Fibroblast of villous mesenchyme (primary cell): Measurements from ENCODE around the gene PPP3CB. TPM values are rescaled to one million over a fixed set of nuclear protein-coding genes. Genes with fewer than 3 reads are reported as not detected.
A peak's percentile ranks its signal among the peaks of the same experiment; 100 is the strongest.

Experiments used
- DNase-seq: peaks from one replicate; pipeline ENCODE4 v3.0.0-alpha.2; 2010; ENCODE audit warnings: low read depth
- H3K4me3 ChIP-seq: 2 replicates; pipeline ENCODE4 v1.5.1; 2011; ENCODE audit warnings: low read depth, mild to moderate bottlenecking, low read length
- CTCF ChIP-seq: IDR thresholded peaks from 2 replicates; pipeline ENCODE4 v1.5.1; 2012; ENCODE audit warnings: low read depth, mild to moderate bottlenecking, low read length; ENCODE audit not compliant: insufficient read depth
- total RNA-seq: library from RNA; depleted of rRNA; stranded (reverse); fragments of >200 nt; gene quantifications from 2 replicates; pipeline ENCODE4 v1.2.3, GENCODE V29; 2012

The PPP3CB gene
- total RNA-seq, 1 donor, result 27.2 TPM

GRCh38 chr10:73467206-73467605 lies 28.6 kb downstream of the PPP3CB start:
- no peak overlapping the region for H3K4me3 ChIP-seq
- DNase-seq, result no peak
- TF ChIP-seq CTCF, result no peak

GRCh38 chr10:73465978-73466726 lies 29.7 kb downstream of the PPP3CB start:
- no peak overlapping the region for H3K4me3 ChIP-seq
- TF ChIP-seq CTCF, result no peak
- DNase-seq, result no peak

GRCh38 chr10:73460897-73461296 lies 34.9 kb downstream of the PPP3CB start:
- no peak for DNase-seq
- H3K4me3 ChIP-seq, result no peak overlapping the region
- TF ChIP-seq CTCF, result no peak

GRCh38 chr10:73459683-73460314 lies 36.0 kb downstream of the PPP3CB start:
- peak; percentile 18 for DNase-seq
- no peak for TF ChIP-seq CTCF
- no peak overlapping the region for H3K4me3 ChIP-seq

GRCh38 chr10:73456187-73456890 lies 39.5 kb downstream of the PPP3CB start:
- no peak for DNase-seq
- no peak overlapping the region for H3K4me3 ChIP-seq
- TF ChIP-seq CTCF, result no peak

GRCh38 chr10:73449113-73449512 lies 46.7 kb downstream of the PPP3CB start:
- no peak for TF ChIP-seq CTCF
- no peak for DNase-seq

More at GRCh38 chr10:73449113-73449512, 46.7 kb downstream of the PPP3CB start:
- no peak overlapping the region for H3K4me3 ChIP-seq
